ENCODE data around the gene RGS13.

RGS13 gene

DNA sequence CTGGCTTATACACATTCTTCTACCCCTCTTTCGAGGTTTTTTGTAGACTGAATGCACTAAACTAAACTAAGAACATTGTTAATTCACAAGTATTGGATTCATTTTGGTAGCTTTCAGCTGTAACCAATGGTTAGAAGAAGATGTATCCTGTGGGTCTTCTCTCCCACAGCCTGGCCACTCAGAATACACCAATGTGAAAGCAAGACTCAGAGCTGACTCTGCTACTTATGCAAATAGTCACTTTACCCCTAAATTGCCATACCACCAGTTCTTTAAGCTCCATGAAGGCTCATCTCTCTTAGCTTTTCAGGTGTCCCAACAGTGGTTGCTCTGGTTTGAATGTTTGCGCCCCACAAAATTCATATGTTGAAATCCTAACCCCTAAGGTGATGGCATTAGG, 60.1 kb downstream of the RGS13 start:
- H3K4me1 ChIP-seq (ENCODE audit: insufficient read depth, low read length), result peaks cover under 1% of the 10 kb centered on the region
- no peak overlapping the region for H3K4me3 ChIP-seq (ENCODE audit: low read length)
- no peaks in the 10 kb centered on the region for H3K36me3 ChIP-seq (ENCODE audit: insufficient read depth, low read depth, low read length)
- H3K27ac ChIP-seq (ENCODE audit: low read length), result no peak overlapping the region
- no peaks in the 10 kb centered on the region for H3K9me3 ChIP-seq (ENCODE audit: insufficient read depth, low read depth, low read length)
- H3K27me3 ChIP-seq (ENCODE audit: insufficient read depth, low read length), result no peaks in the 10 kb centered on the region
- H3K9ac ChIP-seq (ENCODE audit: low read depth, low read length), result no peak overlapping the region

DNA sequence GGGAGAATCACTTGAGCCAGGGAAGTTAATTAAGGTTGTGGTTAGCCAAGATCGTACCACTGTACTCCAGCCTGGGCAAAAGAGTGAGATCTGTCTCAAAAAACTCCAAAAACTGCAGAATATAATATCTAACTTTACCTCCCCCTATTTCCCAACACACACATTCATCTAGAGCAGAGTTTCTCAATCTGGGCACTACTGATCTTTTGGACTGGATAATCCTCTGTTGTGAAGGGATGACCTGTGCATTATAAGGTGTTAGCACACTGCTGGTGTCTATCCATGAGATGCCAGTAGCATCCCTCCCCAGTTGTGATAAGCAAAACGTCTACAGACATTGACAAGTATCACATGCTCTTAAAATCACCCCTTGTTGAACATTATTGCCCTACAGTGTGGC, 61.8 kb downstream of the RGS13 start:
- Histone ChIP-seq H3K36me3 (ENCODE audit: insufficient read depth, low read depth, low read length) (no peaks in the 10 kb centered on the region), H3K9ac (ENCODE audit: low read depth, low read length) (no peak overlapping the region), H3K4me1 (ENCODE audit: insufficient read depth, low read length) (no peaks in the 10 kb centered on the region; the same call in 1 of the 2 replicates), H3K27ac (ENCODE audit: low read length) (no peak overlapping the region), H3K27me3 (ENCODE audit: insufficient read depth, low read length) (no peaks in the 10 kb centered on the region), H3K9me3 (ENCODE audit: insufficient read depth, low read depth, low read length) (no peaks in the 10 kb centered on the region), H3K4me3 (ENCODE audit: low read length) (no peak overlapping the region)

DNA sequence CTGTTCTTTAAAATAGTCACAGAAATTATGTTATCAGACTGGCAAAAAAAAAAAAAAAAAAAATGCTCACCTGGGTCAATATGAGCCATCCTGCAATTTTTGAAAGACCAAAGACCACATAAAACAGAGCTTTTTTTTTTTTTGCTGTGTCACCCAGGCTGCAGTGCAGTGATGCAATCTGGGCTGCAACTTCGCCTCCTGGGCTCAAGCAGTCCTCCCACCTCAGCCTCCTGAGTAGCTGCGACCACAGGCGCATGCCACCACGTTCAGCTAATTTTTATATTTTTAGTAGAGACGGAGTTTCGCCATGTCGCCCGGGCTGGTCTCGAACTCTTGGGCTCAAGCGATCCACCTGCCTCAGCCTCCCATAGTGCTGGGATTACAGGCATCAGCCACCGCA, 62.8 kb downstream of the RGS13 start:
- H3K9ac ChIP-seq (ENCODE audit: low read depth, low read length), result no peak overlapping the region
- no peak overlapping the region for H3K4me3 ChIP-seq (ENCODE audit: low read length)
- no peaks in the 10 kb centered on the region for H3K9me3 ChIP-seq (ENCODE audit: insufficient read depth, low read depth, low read length)
- H3K4me1 ChIP-seq (ENCODE audit: insufficient read depth, low read length), result no peaks in the 10 kb centered on the region; the same call in 1 of the 2 replicates
- no peaks in the 10 kb centered on the region for H3K36me3 ChIP-seq (ENCODE audit: insufficient read depth, low read depth, low read length)
- no peak overlapping the region for H3K27ac ChIP-seq (ENCODE audit: low read length)
- H3K27me3 ChIP-seq (ENCODE audit: insufficient read depth, low read length), result no peaks in the 10 kb centered on the region

DNA sequence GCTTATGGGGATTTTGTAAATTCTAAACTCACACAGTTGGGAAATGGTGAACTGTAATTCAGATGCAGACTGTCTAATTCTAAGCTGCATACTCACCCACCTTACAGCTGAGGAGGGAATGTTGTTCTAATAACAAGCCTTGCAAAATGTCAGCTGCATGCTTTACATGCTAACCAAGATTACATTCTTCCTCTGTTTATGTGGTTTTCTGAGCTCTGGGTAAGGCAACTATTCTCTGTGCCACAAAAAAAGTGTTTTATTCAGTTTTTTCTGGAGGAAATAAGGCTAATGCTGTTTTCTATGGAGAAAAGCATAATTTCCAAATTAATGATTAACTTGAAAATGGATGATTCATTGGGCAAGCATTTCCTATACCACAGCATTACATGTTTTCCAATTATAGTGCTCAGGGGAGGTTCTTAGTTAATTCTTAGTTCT, 64.9 kb downstream of the RGS13 start:
- Histone ChIP-seq H3K36me3 (ENCODE audit: insufficient read depth, low read depth, low read length) (no peaks in the 10 kb centered on the region), H3K9me3 (ENCODE audit: insufficient read depth, low read depth, low read length) (no peaks in the 10 kb centered on the region), H3K4me3 (ENCODE audit: low read length) (no peak overlapping the region), H3K27me3 (ENCODE audit: insufficient read depth, low read length) (no peaks in the 10 kb centered on the region), H3K9ac (ENCODE audit: low read depth, low read length) (no peak overlapping the region), H3K27ac (ENCODE audit: low read length) (no peak overlapping the region), H3K4me1 (ENCODE audit: insufficient read depth, low read length) (no peaks in the 10 kb centered on the region; the same call in 1 of the 2 replicates)

DNA sequence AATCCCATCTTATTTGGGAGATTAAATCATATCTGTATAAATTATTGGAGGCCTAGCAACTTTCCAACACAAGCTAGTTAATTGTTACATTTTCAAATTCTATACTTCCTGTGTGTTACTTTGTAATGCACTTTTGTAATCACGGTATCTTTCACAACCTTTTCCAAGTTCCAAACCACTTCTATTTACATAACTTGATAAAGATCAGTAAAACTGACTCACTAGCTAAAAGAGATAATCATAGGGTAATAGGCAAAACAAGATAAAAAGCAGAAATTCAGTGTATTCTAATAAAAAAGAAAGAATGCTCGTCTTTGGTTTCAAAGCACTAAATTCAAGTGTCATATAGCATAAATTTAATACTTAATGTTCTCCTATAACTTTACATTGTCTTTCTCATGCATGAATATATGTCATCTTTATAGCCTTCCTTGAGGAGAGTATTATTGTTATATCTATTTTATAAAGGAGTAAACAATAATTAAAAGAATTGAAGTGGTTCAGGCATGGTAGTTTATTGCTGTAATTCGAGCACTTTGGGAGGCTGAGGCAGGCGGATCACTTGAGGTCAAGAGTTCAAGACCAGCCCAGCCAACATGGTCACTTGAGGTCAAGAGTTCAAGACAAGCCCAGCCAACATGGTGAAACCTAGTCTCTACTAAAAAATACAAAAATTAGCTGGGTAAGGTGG, 66.4 kb downstream of the RGS13 start:
- Histone ChIP-seq H3K27ac (ENCODE audit: low read length) (no peak overlapping the region), H3K4me1 (ENCODE audit: insufficient read depth, low read length) (no peaks in the 10 kb centered on the region; the same call in 1 of the 2 replicates), H3K4me3 (ENCODE audit: low read length) (no peak overlapping the region), H3K9me3 (ENCODE audit: insufficient read depth, low read depth, low read length) (no peaks in the 10 kb centered on the region), H3K27me3 (ENCODE audit: insufficient read depth, low read length) (no peaks in the 10 kb centered on the region), H3K9ac (ENCODE audit: low read depth, low read length) (no peak overlapping the region), H3K36me3 (ENCODE audit: insufficient read depth, low read depth, low read length) (no peaks in the 10 kb centered on the region)

DNA sequence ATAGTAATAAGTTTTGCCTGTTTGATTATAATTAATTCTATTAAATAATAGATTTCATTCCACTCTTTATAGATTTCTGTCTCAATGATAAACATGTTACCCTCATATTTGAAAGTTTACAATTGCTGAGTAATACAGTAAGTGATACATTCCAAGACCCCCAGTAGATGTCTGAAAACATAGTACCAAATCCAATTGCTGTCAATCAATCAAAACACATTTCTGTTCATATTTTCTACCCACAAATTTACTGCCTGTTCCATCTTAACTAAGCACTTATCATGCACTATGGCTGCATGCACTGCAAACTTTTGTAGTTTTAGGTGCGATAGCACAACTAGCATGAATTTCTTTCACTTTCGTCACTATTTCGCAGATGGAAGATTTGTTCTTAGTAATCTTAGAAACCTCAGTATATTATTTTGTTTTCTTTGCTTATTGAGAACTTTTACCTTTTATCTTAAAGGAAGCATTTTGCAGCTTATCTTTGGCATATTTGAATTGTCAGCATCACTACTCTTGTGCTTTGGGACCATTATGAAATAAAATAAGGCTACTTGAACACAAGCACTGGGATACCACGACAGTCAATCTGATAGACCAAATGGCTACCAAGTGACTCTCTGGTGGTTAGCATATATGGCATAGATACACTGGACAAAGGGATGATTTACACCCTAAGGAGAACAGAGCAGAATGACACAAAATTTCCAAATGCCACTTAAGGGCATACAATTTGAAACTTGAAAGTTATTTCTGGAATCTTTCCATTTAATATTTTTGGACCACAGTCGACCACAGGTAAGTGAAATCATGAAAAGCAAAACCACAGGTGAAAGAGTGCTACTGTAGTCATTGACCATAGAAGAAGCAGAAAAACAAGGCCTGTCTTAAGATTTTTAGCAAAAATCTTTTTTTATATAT, 67.6 kb downstream of the RGS13 start:
- Histone ChIP-seq H3K9me3 (ENCODE audit: insufficient read depth, low read depth, low read length) (no peaks in the 10 kb centered on the region), H3K4me1 (ENCODE audit: insufficient read depth, low read length) (no peaks in the 10 kb centered on the region; the same call in 1 of the 2 replicates), H3K27me3 (ENCODE audit: insufficient read depth, low read length) (no peaks in the 10 kb centered on the region), H3K27ac (ENCODE audit: low read length) (no peak overlapping the region), H3K4me3 (ENCODE audit: low read length) (no peak overlapping the region), H3K36me3 (ENCODE audit: insufficient read depth, low read depth, low read length) (no peaks in the 10 kb centered on the region), H3K9ac (ENCODE audit: low read depth, low read length) (no peak overlapping the region)

DNA sequence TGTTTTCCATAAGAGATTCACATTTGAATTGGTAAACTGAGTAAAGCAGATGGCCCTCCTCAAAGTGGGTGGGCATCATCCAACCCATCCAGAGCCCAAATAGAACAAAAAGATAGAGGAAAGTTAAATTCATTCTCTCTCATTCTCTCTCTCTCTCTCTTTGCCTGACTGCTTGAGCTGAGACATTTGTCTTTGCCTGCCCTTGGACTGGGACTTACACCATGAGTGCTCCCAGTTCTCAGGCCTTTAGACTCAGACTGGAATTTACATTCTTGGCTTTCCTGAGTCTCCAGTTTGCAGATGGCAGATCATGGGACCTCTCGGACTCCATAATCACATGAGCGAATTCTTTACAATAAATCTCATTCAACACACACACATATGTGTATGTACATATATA, 69.6 kb downstream of the RGS13 start:
- no peak overlapping the region for H3K27ac ChIP-seq (ENCODE audit: low read length)
- H3K4me1 ChIP-seq (ENCODE audit: insufficient read depth, low read length), result peaks cover 3% of the 10 kb centered on the region
- no peak overlapping the region for H3K4me3 ChIP-seq (ENCODE audit: low read length)
- H3K36me3 ChIP-seq (ENCODE audit: insufficient read depth, low read depth, low read length), result no peaks in the 10 kb centered on the region
- no peaks in the 10 kb centered on the region for H3K9me3 ChIP-seq (ENCODE audit: insufficient read depth, low read depth, low read length)
- no peak overlapping the region for H3K9ac ChIP-seq (ENCODE audit: low read depth, low read length)
- no peaks in the 10 kb centered on the region for H3K27me3 ChIP-seq (ENCODE audit: insufficient read depth, low read length)

DNA sequence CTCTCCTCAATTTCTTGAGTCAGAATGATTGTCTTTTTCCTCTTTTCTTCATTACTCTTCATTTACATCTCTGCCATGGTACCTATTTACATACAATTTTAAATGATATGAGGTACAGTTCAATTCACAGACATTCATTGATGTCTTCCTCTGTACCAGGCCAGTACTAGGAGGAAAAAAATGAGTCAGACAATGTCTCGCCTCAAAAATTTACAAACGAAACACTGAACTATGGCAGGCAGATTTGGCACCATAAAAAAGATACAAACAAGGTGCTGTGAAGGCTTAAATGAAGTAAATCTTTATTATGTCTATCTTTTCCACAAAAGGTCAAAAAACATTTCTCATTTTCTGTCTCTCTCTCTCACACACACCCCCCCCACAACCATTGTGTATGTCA, 71.0 kb downstream of the RGS13 start:
- H3K36me3 ChIP-seq (ENCODE audit: insufficient read depth, low read depth, low read length), result no peaks in the 10 kb centered on the region
- no peak overlapping the region for H3K4me3 ChIP-seq (ENCODE audit: low read length)
- H3K4me1 ChIP-seq (ENCODE audit: insufficient read depth, low read length), result peaks cover 3% of the 10 kb centered on the region; the same call in 1 of the 2 replicates
- no peaks in the 10 kb centered on the region for H3K27me3 ChIP-seq (ENCODE audit: insufficient read depth, low read length)
- no peak overlapping the region for H3K27ac ChIP-seq (ENCODE audit: low read length)
- no peaks in the 10 kb centered on the region for H3K9me3 ChIP-seq (ENCODE audit: insufficient read depth, low read depth, low read length)
- H3K9ac ChIP-seq (ENCODE audit: low read depth, low read length), result no peak overlapping the region

DNA sequence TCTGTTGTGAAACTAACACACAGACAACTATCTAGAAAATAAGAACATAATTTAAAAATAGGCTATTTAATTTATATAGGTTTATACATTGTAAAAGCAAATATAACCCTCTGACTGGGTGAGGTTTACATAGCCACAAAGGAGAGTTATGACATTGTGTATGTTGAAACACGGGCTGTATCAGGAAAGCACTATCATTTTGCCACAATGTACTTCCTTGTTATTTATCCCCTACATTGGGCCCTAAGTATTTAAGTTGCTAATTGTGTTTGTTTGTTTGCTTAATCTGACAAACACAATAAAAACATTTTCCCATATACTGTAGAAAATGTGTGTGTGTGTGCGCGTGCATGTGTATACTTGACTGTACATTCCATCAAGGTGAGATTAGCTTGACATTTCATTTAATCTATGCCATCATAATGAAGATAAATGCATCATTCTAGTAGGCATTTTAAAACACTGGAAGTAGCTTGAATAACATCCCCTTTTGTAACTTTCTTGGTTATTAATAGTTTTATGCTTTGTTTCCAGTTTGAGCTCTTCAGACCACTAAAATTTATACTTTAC, 72.1 kb downstream of the RGS13 start:
- H3K4me3 ChIP-seq (ENCODE audit: low read length), result no peak overlapping the region
- no peaks in the 10 kb centered on the region for H3K9me3 ChIP-seq (ENCODE audit: insufficient read depth, low read depth, low read length)
- H3K4me1 ChIP-seq (ENCODE audit: insufficient read depth, low read length), result peaks cover 3% of the 10 kb centered on the region; the same call in 1 of the 2 replicates
- no peak overlapping the region for H3K27ac ChIP-seq (ENCODE audit: low read length)
- no peaks in the 10 kb centered on the region for H3K27me3 ChIP-seq (ENCODE audit: insufficient read depth, low read length)
- H3K36me3 ChIP-seq (ENCODE audit: insufficient read depth, low read depth, low read length), result no peaks in the 10 kb centered on the region
- no peak overlapping the region for H3K9ac ChIP-seq (ENCODE audit: low read depth, low read length)

DNA sequence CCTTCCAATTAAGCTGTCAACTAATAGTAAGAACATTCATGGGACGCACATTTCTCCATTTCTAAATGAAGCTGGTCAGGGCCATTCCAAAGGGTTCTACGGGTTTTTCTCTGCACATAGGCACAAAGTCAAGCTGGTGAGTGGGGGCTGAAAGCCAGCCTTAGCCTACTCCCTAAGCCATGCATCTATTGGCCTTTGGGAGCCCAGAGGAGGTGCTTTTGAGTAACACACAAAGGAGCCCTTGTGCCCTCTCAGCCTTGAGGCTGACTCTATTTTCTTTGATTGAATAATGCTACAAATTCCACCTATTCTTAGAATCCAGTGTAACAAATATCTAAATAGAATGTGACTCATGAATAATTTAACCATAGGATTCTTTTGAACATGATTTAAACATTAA, 73.6 kb downstream of the RGS13 start:
- H3K36me3 ChIP-seq (ENCODE audit: insufficient read depth, low read depth, low read length), result no peaks in the 10 kb centered on the region
- no peaks in the 10 kb centered on the region for H3K27me3 ChIP-seq (ENCODE audit: insufficient read depth, low read length)
- H3K9me3 ChIP-seq (ENCODE audit: insufficient read depth, low read depth, low read length), result no peaks in the 10 kb centered on the region
- no peak overlapping the region for H3K27ac ChIP-seq (ENCODE audit: low read length)
- H3K4me1 ChIP-seq (ENCODE audit: insufficient read depth, low read length), result peaks cover 3% of the 10 kb centered on the region; the same call in 1 of the 2 replicates
- no peak overlapping the region for H3K9ac ChIP-seq (ENCODE audit: low read depth, low read length)
- H3K4me3 ChIP-seq (ENCODE audit: low read length), result no peak overlapping the region

All from iPS-20b (cell line).